ENCODE data around the gene TEX51. TPM values are rescaled to one million over a fixed set of nuclear protein-coding genes. Genes with fewer than 3 reads are reported as not detected.

The TEX51 gene
- total and polyA plus RNA-seq, 2 donors (not counting 3 experiments of a cell fraction or from before 2014, with no cell fraction given) = not detected

DNA sequence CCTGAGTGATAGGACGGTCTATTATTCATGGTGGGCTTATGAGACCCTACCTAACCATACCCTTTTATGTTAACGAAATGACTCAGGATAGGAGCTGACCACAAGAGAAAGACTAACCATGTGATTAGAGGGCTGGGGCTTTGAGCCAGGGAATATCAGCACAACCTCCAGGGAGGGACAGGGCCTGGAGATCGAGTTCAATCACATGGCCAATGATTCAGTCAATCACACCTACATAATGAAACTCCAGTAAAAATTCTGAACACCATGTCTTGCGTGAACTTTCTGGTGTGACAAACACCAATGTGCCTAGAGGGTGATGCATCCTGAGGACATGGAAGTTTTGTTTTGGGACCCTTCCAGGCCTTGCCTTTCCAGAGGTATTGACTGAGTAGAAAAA is 2.2 kb upstream of the TEX51 start:
- no peak overlapping the region for H3K27ac ChIP-seq (ENCODE audit: insufficient read depth, low read depth, low read length)
- no peak for TF ChIP-seq POLR2AphosphoS5 (IDR thresholded peaks at IDR 0.05; ENCODE audit: insufficient read depth, low read depth, low read length)
- TF ChIP-seq, protein P1, sequence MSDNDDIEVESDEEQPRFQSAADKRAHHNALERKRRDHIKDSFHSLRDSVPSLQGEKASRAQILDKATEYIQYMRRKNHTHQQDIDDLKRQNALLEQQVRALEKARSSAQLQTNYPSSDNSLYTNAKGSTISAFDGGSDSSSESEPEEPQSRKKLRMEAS (IDR thresholded peaks at IDR 0.05; ENCODE audit: insufficient read depth, insufficient read length) = no peak
- TF ChIP-seq POLR2A (IDR thresholded peaks at IDR 0.05; ENCODE audit: low read depth, low read length) = no peak
- no peak for TF ChIP-seq EZH2 (IDR thresholded peaks at IDR 0.05; ENCODE audit: borderline replicate concordance, low read depth, low read length, severe bottlenecking)
- no peak for TF ChIP-seq GATA2 (IDR thresholded peaks at IDR 0.05; ENCODE audit: insufficient read depth, insufficient read length, low read depth, low read length)
- TF ChIP-seq, protein P2, sequence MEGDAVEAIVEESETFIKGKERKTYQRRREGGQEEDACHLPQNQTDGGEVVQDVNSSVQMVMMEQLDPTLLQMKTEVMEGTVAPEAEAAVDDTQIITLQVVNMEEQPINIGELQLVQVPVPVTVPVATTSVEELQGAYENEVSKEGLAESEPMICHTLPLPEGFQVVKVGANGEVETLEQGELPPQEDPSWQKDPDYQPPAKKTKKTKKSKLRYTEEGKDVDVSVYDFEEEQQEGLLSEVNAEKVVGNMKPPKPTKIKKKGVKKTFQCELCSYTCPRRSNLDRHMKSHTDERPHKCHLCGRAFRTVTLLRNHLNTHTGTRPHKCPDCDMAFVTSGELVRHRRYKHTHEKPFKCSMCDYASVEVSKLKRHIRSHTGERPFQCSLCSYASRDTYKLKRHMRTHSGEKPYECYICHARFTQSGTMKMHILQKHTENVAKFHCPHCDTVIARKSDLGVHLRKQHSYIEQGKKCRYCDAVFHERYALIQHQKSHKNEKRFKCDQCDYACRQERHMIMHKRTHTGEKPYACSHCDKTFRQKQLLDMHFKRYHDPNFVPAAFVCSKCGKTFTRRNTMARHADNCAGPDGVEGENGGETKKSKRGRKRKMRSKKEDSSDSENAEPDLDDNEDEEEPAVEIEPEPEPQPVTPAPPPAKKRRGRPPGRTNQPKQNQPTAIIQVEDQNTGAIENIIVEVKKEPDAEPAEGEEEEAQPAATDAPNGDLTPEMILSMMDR (IDR thresholded peaks at IDR 0.05; ENCODE audit: extremely low read depth in 1 of 2, insufficient read depth in 1 of 2, low read depth in 1 of 2, low read length in 2 of 2) = no peak
- TF ChIP-seq FOS (IDR thresholded peaks at IDR 0.05; ENCODE audit: borderline replicate concordance, insufficient read depth, low read length) = no peak
- TF ChIP-seq JUN (IDR thresholded peaks at IDR 0.05; ENCODE audit: borderline replicate concordance, insufficient read depth, insufficient read length, low read depth) = no peak
- no peak for TF ChIP-seq MYC (IDR thresholded peaks at IDR 0.05; ENCODE audit: low read depth, low read length)
- BruUV-seq (replicated peaks) = no TSS peak
- no peaks in the 10 kb centered on the region for H4K20me1 ChIP-seq (replicated peaks; ENCODE audit: control insufficient read depth, extremely low read depth, insufficient read depth, low read length)
- no peak overlapping the region for H2AFZ ChIP-seq (ENCODE audit: low read depth, low read length)
- dilution Hi-C loops (cut with MboI; ENCODE audit: extremely low pct_ligation_motif_present, low sequenced_read_pairs) (no loop called here), intact Hi-C loops (cut with micrococcal nuclease) (no loop called here)
- H3K9me3 ChIP-seq (replicated peaks; ENCODE audit: control insufficient read depth, insufficient read depth, low read length) = no peaks in the 10 kb centered on the region
- no peaks in the 10 kb centered on the region for H3K79me2 ChIP-seq (ENCODE audit: control insufficient read depth, insufficient read depth, low read length)
- no peaks in the 10 kb centered on the region for H3K4me1 ChIP-seq (ENCODE audit: control insufficient read depth, extremely low read depth, insufficient read depth, low read length)
- DNase-seq (ENCODE audit: low read depth, low spot score) = no peak
- CTCF ChIA-PET = no interaction called here
- H3K36me3 ChIP-seq (ENCODE audit: control insufficient read depth in 2 of 2, extremely low read depth in 1 of 2, insufficient read depth in 2 of 2, low read length in 2 of 2) = no peaks in the 10 kb centered on the region
- no peaks in the 10 kb centered on the region for H3K27me3 ChIP-seq (ENCODE audit: control insufficient read depth in 2 of 2, insufficient read depth in 2 of 2, low read length in 2 of 2)
- no peak overlapping the region for H3K4me3 ChIP-seq (replicated peaks in 1 of 3; ENCODE audit: insufficient read depth in 1 of 3, low read depth in 1 of 3, low read length in 3 of 3)
- no peak overlapping the region for H3K4me2 ChIP-seq (ENCODE audit: insufficient read depth, low read length)
- H3K9ac ChIP-seq (replicated peaks; ENCODE audit: extremely low read depth, insufficient read depth, low read length) = no peak overlapping the region
- no peaks in the 10 kb centered on the region for H3K9me1 ChIP-seq (replicated peaks; ENCODE audit: control insufficient read depth, extremely low read depth, insufficient read depth, low read length)
- POLR2A ChIA-PET = no interaction called here
- FAIRE-seq = no peak

Measured in endothelial cell of umbilical vein (primary cell).